Activated naive CD8-positive, alpha-beta T cell treated with anti-CD3 and anti-CD28 coated beads, Interleukin-2, amount 50 U/mL, for 24 hours (primary cell): Measurements from ENCODE around the gene TMEFF2.
"Not testable (repeated sequence)": the region's sequence is repeated elsewhere in the genome, so short reads cannot be mapped to it uniquely, and the experiment has no call there.

Experiments
- ATAC-seq: fragments of 150-1000 bp; cut with Tn5 transposase; one replicate; pipeline ENCODE4 v1.10.0; 2021
- DNase-seq: peaks from one replicate; pipeline ENCODE4 v3.0.0; 2021
- H3K27ac Mint-ChIP-seq: one replicate; pipeline ENCODE4 v1.8.0; 2021; ENCODE audit warnings: mild to moderate bottlenecking, mixed read lengths
- H3K27me3 Mint-ChIP-seq: one replicate; pipeline ENCODE4 v1.8.0; 2021; ENCODE audit warnings: mixed read lengths
- H3K36me3 Mint-ChIP-seq: one replicate; pipeline ENCODE4 v1.8.0; 2021; ENCODE audit warnings: low read depth, mixed read lengths
- H3K4me1 Mint-ChIP-seq: one replicate; pipeline ENCODE4 v1.8.0; 2021; ENCODE audit warnings: mixed read lengths
- H3K4me3 Mint-ChIP-seq: one replicate; pipeline ENCODE4 v1.8.0; 2021; ENCODE audit warnings: mild to moderate bottlenecking, moderate library complexity, mixed read lengths
- H3K9me3 Mint-ChIP-seq: one replicate; pipeline ENCODE4 v1.8.0; 2021; ENCODE audit warnings: mixed read lengths

Gene TMEFF2

DNA sequence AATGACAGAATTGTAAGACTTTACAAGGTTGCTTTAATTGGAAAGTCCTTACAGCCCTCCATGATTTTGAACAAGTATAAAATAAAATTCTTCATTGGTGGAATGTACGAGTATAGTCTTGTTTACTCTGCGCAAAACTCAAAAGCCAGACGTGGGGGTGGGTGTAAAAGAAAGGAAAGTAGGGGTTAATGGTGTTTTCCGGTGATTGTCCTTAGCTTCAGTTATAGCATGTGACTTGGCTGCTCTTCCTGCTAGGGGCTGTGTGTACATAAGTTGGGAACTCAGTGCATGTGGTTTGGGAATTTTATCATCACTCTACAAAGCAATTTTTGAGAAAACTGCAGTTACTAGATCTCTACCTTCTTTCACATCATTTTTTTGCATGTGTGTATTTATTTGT, 265.4 kb downstream of the TMEFF2 start:
- H3K27me3 Mint-ChIP-seq = peaks cover 4% of the 10 kb centered on the region

DNA sequence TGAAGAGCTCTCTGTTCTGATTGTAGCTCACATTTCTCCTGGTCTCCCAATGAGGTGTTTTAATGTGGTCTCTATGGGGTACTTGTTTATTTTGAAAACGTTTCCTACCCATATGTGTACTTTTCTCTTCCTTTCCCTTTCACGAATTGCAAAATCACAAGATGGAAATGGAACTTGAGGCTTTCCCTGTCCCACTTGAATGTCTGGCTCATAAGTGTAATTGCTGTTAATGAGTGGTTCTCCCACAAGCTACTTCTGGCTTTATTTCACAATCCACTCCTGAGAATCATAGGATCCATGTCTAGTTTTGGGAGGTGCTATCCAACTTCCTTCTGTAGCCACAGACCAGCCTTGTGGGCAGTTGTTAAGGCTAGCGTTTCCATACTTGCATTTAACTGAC, 266.7 kb downstream of the TMEFF2 start:
- ATAC-seq (no peak), DNase-seq (no peak)
- no peak overlapping the region for H3K4me3 Mint-ChIP-seq
- no peaks in the 10 kb centered on the region for H3K36me3 Mint-ChIP-seq
- no peaks in the 10 kb centered on the region for H3K9me3 Mint-ChIP-seq
- no peaks in the 10 kb centered on the region for H3K4me1 Mint-ChIP-seq
- H3K27me3 Mint-ChIP-seq = peaks cover 4% of the 10 kb centered on the region
- H3K27ac Mint-ChIP-seq = no peak overlapping the region

More for the DNA sequence above, 265.4 kb downstream of the TMEFF2 start:
- ATAC-seq (no peak), DNase-seq (no peak)
- Mint-ChIP-seq H3K36me3 (no peaks in the 10 kb centered on the region), H3K27ac (no peak overlapping the region), H3K4me1 (peaks cover 4% of the 10 kb centered on the region), H3K9me3 (no peaks in the 10 kb centered on the region), H3K4me3 (no peak overlapping the region)

DNA sequence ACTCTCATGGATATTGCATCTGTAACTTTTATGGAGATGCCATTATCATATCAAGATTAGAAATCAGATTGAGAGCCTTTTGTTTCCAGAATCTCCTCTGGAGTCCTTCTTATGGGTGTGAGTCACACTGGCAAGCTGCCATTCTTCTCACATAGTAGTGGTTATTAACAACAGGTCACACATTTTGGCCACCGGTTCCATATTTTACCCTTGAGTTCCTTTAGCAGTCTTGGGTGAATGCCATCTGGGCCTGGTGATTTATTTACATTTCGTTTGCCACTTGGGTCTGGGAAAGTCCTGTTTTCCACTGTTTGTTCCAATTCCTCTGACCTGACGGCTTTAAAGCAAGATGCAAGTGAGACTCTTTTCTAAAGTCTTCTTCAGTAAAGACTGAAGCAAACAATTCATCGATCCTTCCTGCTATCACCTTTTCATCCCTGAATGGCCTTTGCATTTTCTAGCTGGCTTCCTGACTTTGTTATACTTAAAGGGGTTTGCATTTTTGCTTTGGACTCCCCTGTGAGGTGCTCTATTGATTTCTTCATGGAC, 267.3 kb downstream of the TMEFF2 start:
- Mint-ChIP-seq H3K9me3 (no peaks in the 10 kb centered on the region), H3K27me3 (peaks cover 4% of the 10 kb centered on the region), H3K36me3 (no peaks in the 10 kb centered on the region), H3K4me3 (no peak overlapping the region), H3K4me1 (no peaks in the 10 kb centered on the region), H3K27ac (no peak overlapping the region)
- DNase-seq (no peak), ATAC-seq (no peak)

DNA sequence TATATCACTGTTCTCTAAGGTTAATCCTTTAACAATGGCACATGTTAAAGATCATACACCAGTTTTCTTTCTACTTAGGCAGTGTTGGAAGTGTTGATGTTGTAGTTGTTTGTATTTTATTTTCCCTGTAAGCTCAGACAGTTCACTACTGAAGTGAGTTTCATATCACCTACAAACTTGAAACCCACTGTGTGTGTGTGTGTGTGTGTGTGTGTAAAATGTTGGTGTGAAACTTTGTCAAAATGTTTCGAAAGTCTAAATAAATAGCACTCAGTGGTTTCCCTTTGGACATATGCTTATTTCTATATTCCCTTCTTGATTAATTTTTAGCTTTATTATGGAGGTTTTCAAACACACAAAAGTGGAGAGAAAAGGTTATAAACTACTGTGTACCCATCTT, 268.1 kb downstream of the TMEFF2 start:
- no peak overlapping the region for H3K27ac Mint-ChIP-seq
- no peaks in the 10 kb centered on the region for H3K36me3 Mint-ChIP-seq
- H3K9me3 Mint-ChIP-seq = no peaks in the 10 kb centered on the region
- H3K4me3 Mint-ChIP-seq = no peak overlapping the region
- H3K4me1 Mint-ChIP-seq = no peaks in the 10 kb centered on the region
- no peak for DNase-seq
- H3K27me3 Mint-ChIP-seq = peaks cover 4% of the 10 kb centered on the region
- no peak for ATAC-seq

DNA sequence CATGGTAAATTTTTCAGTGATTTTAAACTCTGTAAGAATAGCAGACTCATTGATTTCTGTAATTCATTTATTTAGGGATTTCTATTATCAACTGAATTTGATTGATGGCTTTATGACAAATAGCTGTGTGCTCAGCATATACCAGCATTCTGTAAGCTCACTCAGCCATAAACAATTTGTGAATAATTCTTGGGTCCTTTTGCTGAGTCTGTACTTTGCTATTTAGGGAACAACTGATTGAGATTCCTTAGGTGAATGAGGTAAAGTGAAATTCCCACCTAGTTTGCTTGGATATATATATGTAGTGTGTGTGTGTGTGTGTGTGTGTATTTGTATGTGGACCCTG, 271.1 kb downstream of the TMEFF2 start:
- Mint-ChIP-seq H3K4me3 (no peak overlapping the region), H3K9me3 (no peaks in the 10 kb centered on the region), H3K4me1 (no peaks in the 10 kb centered on the region), H3K36me3 (no peaks in the 10 kb centered on the region), H3K27me3 (no peaks in the 10 kb centered on the region), H3K27ac (no peak overlapping the region)
- ATAC-seq (no peak), DNase-seq (no peak)

DNA sequence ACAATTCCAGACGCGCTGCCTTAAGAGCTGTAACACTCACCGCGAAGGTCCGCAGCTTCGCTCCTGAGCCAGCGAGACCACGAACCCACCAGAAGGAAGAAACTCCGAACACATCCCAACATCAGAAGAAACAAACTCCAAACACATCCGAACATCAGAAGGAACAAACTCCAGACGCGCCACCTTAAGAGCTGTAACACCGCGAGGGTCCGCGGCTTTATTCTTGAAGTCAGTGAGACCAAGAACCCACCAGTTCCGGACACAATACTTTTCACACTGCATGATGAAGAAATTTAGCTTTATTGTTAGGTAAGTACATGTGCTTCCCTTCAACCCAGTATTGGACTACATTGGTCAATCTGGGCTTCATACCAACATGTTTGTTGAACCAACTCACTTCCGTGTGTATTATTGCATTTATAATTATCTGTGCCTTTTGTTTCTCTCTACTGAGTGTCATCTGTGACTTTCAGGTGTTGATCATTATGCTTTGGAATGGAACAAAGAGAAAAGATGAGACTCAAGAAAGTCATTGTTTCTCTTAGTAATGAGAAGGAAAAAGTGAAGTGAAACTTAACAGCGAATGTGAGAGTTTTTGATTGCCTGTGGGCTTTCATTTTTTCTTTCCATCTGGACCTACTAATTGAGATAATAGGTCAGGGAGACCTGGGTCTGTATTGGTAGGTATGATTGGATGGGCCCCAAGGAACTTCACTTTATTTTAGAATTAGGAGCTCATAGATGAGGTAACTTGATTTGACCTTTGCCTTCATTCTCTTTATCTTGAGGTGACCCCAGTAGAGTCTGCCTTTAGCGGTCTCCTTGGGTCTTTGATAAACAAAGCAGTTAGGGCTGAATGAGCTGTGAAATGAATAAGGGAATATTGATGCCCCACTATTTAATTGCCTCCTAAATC, 271.7 kb downstream of the TMEFF2 start:
- H3K4me1 Mint-ChIP-seq = no peaks in the 10 kb centered on the region
- no peak for ATAC-seq
- no peaks in the 10 kb centered on the region for H3K9me3 Mint-ChIP-seq
- no peaks in the 10 kb centered on the region for H3K36me3 Mint-ChIP-seq
- no peak overlapping the region for H3K27ac Mint-ChIP-seq
- peaks cover 4% of the 10 kb centered on the region for H3K27me3 Mint-ChIP-seq
- no peak for DNase-seq
- no peak overlapping the region for H3K4me3 Mint-ChIP-seq

DNA sequence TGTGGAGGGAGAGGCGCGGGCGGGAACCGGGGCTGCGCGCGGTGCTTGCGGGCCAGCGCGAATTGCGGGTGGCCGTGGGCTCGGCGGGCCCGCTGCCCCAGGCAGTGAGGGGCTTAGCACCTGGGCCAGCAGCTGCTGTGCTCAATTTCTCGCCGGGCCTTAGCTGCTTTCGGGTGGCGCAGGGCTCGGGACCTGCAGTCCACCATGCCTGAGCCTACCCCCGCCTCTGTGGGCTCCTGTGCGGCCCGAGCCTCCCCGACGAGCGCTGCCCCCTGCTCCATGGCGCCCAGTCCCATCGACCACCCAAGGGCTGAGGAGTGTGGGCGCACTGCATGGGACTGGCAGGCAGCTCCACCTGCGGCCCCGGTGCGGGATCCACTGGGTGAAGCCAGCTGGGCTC, 273.1 kb downstream of the TMEFF2 start:
- not testable (repeated sequence) for H3K9me3 Mint-ChIP-seq, H3K27ac Mint-ChIP-seq, H3K4me3 Mint-ChIP-seq, DNase-seq, H3K36me3 Mint-ChIP-seq, ATAC-seq, H3K4me1 Mint-ChIP-seq, H3K27me3 Mint-ChIP-seq

DNA sequence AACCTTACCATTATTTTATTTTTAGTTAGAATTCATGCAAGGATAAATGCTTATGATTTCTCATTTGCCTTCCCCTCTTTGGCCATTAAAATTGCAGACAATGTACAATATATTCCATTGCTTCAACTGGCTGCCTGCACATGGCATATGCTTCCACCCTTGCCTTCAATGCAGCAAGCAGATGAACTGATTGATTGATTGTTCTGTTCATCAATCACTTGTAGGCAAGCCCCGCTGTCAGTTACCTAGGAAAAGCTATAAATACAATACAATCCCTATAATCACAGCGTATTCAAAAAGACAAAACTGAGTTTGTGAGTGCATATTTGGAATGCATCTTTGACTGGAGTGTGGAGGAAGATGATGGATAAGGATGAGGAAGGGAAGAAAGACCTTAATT, 274.2 kb downstream of the TMEFF2 start:
- Mint-ChIP-seq H3K27ac (no peak overlapping the region), H3K4me1 (no peaks in the 10 kb centered on the region), H3K4me3 (no peak overlapping the region), H3K27me3 (peaks cover 7% of the 10 kb centered on the region), H3K36me3 (no peaks in the 10 kb centered on the region), H3K9me3 (no peaks in the 10 kb centered on the region)
- ATAC-seq (no peak), DNase-seq (no peak)

DNA sequence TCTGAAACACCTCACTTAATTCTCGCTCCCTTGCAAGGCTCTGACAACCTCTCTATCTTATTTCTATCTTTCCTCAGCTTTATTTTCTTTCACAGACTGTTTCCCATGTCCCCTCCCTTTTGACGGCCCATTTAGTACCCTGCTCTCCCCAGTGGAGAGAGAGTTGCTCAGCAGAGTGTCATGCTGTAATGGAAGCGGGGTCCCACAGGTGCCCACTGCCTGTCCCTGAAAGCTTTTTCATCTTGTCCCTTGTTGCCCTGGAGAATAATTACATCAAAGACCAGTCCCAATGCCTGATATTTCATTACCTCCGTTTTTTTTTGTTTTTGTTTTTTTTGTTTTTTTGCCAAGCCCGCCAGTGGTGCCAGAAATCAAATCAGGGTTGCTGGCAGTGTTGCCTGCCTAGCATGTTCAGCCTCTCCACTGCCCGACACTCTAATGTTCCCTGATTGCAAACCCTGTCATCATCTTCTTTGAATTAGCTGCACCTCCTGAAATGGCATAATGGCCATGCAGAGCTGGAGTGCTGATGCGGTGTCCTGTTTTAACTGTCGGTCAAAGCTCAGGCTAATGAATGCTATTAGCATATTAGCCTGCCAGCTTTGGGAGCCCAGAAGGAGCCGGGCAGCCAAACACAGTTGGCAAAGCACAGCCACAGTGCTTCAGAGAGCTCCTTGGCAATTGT, 276.6 kb downstream of the TMEFF2 start:
- ATAC-seq = no peak
- no peaks in the 10 kb centered on the region for H3K36me3 Mint-ChIP-seq
- H3K27ac Mint-ChIP-seq = no peak overlapping the region
- H3K27me3 Mint-ChIP-seq = peaks cover 11% of the 10 kb centered on the region
- H3K4me1 Mint-ChIP-seq = no peaks in the 10 kb centered on the region
- DNase-seq = no peak
- H3K9me3 Mint-ChIP-seq = no peaks in the 10 kb centered on the region
- H3K4me3 Mint-ChIP-seq = no peak overlapping the region

DNA sequence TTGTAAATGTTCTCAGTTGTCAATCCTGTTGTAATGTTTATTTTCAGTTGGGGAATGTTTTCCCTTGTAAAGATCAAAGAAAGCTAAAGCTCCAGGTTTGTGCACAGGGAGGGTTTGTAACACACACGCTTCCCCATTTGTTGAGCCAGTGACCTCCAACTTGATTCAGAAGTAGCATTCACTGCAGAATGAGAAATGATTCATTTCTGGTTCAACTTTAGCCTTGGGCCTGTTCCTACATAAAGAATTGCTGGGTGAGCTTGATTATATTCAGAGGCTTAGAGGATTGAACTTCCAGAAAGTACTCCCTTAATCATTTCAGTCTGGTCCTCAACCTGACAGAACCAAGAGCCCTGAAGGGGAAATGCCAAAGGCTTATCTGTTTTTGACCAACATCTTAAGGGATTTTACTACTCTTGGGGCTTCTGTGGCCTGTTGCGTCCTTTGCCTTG, 277.3 kb downstream of the TMEFF2 start:
- peaks cover 12% of the 10 kb centered on the region for H3K27me3 Mint-ChIP-seq
- no peak for DNase-seq
- ATAC-seq = no peak
- H3K9me3 Mint-ChIP-seq = no peaks in the 10 kb centered on the region
- H3K36me3 Mint-ChIP-seq = no peaks in the 10 kb centered on the region
- H3K4me3 Mint-ChIP-seq = no peak overlapping the region
- H3K4me1 Mint-ChIP-seq = no peaks in the 10 kb centered on the region
- H3K27ac Mint-ChIP-seq = no peak overlapping the region

DNA sequence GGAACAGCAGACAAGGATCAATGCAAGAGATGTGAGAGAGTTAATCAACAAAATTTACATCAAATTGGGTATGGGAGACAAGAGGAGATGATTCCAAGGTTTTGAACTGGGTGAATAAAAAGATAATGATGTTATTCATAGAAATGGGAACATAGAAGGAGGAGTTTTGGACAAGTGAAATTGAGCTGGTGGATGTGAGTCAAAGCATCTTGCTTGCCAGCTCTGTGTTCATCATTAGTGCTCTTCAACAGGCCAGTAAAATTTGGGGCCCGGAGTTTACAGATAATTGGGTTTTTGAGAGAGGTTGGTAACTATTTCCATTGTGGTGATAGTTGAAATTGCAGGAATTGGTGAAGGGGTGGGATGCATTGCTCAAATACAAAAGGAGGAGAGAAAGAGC, 277.9 kb downstream of the TMEFF2 start:
- no peak for ATAC-seq
- Mint-ChIP-seq H3K9me3 (no peaks in the 10 kb centered on the region), H3K36me3 (no peaks in the 10 kb centered on the region), H3K27ac (no peak overlapping the region), H3K4me3 (no peak overlapping the region), H3K4me1 (no peaks in the 10 kb centered on the region), H3K27me3 (peaks cover 12% of the 10 kb centered on the region)
- no peak for DNase-seq

DNA sequence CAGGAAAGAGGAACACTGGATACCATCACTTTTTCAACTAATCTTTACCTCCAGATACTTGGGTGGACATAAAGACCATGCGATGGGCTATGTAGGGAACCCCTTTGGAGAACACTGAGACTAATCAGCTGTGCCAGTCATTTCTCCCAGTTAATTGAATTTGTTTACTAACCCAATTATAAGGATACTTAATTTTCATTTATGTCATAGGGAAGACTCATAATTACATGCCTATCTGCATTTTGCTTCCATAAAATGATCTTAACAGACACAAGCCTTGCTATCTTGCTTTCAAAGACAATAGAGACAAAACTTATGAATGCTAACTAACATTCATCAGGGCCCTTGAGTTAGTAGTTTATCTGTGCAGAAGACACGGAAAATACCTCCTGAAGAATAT, 279.0 kb downstream of the TMEFF2 start:
- Mint-ChIP-seq H3K27me3 (peaks cover 12% of the 10 kb centered on the region), H3K4me3 (no peak overlapping the region)
- no peak for ATAC-seq

DNA sequence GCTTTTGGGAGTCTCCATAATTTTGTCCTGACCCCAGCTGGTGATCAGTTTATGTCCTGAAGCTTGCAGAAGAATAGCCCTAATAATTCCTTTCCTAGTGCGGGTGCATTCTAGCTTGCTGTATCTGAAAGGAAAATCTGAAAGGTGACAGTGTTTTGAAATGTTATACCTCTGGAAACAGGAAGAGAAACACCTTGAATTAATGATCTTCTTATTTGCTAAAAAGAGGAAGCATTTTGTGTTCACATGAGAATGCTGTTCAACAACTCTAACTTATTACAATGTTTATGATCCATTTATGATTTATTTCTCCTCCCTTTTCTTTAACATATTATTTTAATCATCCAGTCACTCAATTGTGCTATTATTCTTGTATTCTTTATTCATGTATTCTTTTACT, 280.9 kb downstream of the TMEFF2 start:
- no peak for DNase-seq
- no peak overlapping the region for H3K4me3 Mint-ChIP-seq
- no peak for ATAC-seq
- H3K4me1 Mint-ChIP-seq = peaks cover 10% of the 10 kb centered on the region
- H3K27me3 Mint-ChIP-seq = peaks cover 12% of the 10 kb centered on the region
- no peaks in the 10 kb centered on the region for H3K36me3 Mint-ChIP-seq
- H3K9me3 Mint-ChIP-seq = peaks cover 4% of the 10 kb centered on the region
- H3K27ac Mint-ChIP-seq = no peak overlapping the region

More for the DNA sequence above, 279.0 kb downstream of the TMEFF2 start:
- H3K4me1 Mint-ChIP-seq = peaks cover 4% of the 10 kb centered on the region
- no peaks in the 10 kb centered on the region for H3K9me3 Mint-ChIP-seq
- DNase-seq = no peak
- H3K36me3 Mint-ChIP-seq = no peaks in the 10 kb centered on the region
- no peak overlapping the region for H3K27ac Mint-ChIP-seq

DNA sequence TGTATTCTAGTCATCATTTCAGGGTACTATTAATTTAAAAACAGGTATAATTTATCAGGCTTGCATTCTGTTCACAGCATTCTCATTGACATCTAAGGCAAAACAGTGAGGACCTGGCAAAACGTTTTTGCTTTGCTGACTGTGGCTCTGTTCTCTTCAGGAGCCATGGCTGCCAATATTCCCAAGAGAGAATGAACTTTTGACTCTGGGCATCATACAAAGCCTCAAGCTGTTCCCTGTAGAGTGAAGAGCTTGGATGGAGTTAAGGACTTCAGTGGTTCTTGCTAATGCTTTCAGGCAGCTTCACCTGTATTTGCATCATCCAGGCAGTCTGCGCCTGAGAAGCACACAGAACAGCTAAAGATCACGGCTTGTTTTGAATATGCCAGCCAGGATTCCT, 282.0 kb downstream of the TMEFF2 start:
- H3K36me3 Mint-ChIP-seq = no peaks in the 10 kb centered on the region
- DNase-seq = no peak
- H3K4me1 Mint-ChIP-seq = peaks cover 10% of the 10 kb centered on the region
- ATAC-seq = no peak
- peaks cover 8% of the 10 kb centered on the region for H3K27me3 Mint-ChIP-seq
- peaks cover 4% of the 10 kb centered on the region for H3K9me3 Mint-ChIP-seq
- no peak overlapping the region for H3K4me3 Mint-ChIP-seq
- H3K27ac Mint-ChIP-seq = no peak overlapping the region

DNA sequence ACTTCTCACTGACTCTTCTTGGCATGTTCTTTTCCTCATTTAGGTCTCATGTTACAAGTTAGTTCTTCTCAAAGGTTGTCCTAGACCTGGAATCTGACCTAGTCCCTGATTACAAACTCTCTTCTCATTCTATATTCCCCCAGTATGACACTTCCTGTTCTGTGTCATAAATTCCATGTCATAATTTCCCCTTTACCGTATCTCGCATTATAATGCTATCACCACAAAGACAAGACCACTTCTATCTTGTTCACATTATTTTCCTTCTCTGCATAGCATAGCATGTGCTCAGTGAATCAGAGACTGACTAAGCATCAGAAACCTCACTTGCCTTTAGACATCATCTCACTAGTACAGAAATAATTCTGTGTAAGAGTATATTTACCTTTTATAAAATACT, 284.2 kb downstream of the TMEFF2 start:
- DNase-seq = no peak
- Mint-ChIP-seq H3K9me3 (peaks cover 4% of the 10 kb centered on the region), H3K27me3 (peaks cover 5% of the 10 kb centered on the region), H3K4me3 (peak overlapping the region; percentile 36), H3K4me1 (peaks cover 18% of the 10 kb centered on the region), H3K36me3 (no peaks in the 10 kb centered on the region), H3K27ac (peak overlapping the region; percentile 44)
- peak; percentile 97 for ATAC-seq
